CD4-positive, alpha-beta T cell treated with Interleukin-2 at 100 ng/mL for 4 hours (primary cell): ENCODE data around the gene KHDC4.

ENCODE experiments used
- DNase-seq: peaks from one replicate; pipeline ENCODE4 v3.0.0-alpha.2; 2020; ENCODE audit warnings: low spot score

Gene KHDC4

GRCh38 chr1:155934097-155934935, at the start of gene KHDC4:
KHDC4 (minus strand) TSS chr1:155934413; CDS start chr1:155934373, 40 bp downstream.
- peak; percentile 97 for DNase-seq

- no peak for DNase-seq
Measured at GRCh38 chr1:155983191-155984024, 49.2 kb upstream of the KHDC4 start.

- no peak for DNase-seq
Measured at GRCh38 chr1:155982106-155982505, 47.9 kb upstream of the KHDC4 start.

GRCh38 chr1:155981266-155982088, 47.3 kb upstream of the KHDC4 start:
- peak; percentile 61 for DNase-seq

- DNase-seq, result no peak
Measured at GRCh38 chr1:155979597-155980343, 45.6 kb upstream of the KHDC4 start.

- DNase-seq, result no peak
Measured at GRCh38 chr1:155978973-155979429, 44.8 kb upstream of the KHDC4 start.

GRCh38 chr1:155978325-155978972, 44.2 kb upstream of the KHDC4 start, which contains the start of gene ARHGEF2:
ARHGEF2 (minus strand) TSS chr1:155978547; CDS start chr1:155978427, 120 bp downstream.
- DNase-seq, result peak; percentile 70

- peak; percentile 32 for DNase-seq
Measured at GRCh38 chr1:155977690-155978324, 43.6 kb upstream of the KHDC4 start.

GRCh38 chr1:155976913-155977689, 42.9 kb upstream of the KHDC4 start:
- DNase-seq, result no peak

GRCh38 chr1:155976062-155976912, 42.1 kb upstream of the KHDC4 start:
- DNase-seq, result peak; percentile 67

GRCh38 chr1:155975375-155976061, 41.3 kb upstream of the KHDC4 start:
- no peak for DNase-seq

- no peak for DNase-seq
Measured at GRCh38 chr1:155974208-155975115, 40.2 kb upstream of the KHDC4 start.

GRCh38 chr1:155973723-155974122, 39.5 kb upstream of the KHDC4 start:
- DNase-seq, result no peak

GRCh38 chr1:155971910-155972809, 37.9 kb upstream of the KHDC4 start:
- DNase-seq, result no peak

- DNase-seq, result peak; percentile 39
Measured at GRCh38 chr1:155970531-155971167, 36.4 kb upstream of the KHDC4 start.
